HEK293T (cell line): ENCODE results near the gene ETNK1.

ENCODE experiments used
- CTCF ChIA-PET: fragments of 350-600 bp; formaldehyde crosslinking; extraction: SDS; loops from one replicate; lab custom pipeline; 2021; ENCODE audit warnings: antibody characterized with exemption, inconsistent platforms; lab: Yijun Ruan, JAX
- POLR2A ChIA-PET: fragments of 350-600 bp; formaldehyde crosslinking; extraction: SDS; loops from one replicate; lab custom pipeline; 2020; ENCODE audit warnings: antibody characterized with exemption, inconsistent platforms; lab: Yijun Ruan, JAX
- DNase-seq: peaks from one replicate; pipeline ENCODE4 v3.0.0; 2012; ENCODE audit warnings: mixed read lengths; ENCODE audit errors: extremely low spot score
- ARNT ChIP-seq: fragments of 450-650 bp; IDR thresholded peaks from 2 replicates; pipeline ENCODE4 v1.6.1; 2017; ENCODE audit warnings: mild to moderate bottlenecking
- BHLHE40 ChIP-seq: fragments of 450-650 bp; IDR thresholded peaks from 2 replicates; pipeline ENCODE4 v1.6.1; 2016; ENCODE audit warnings: mild to moderate bottlenecking, moderate library complexity, borderline replicate concordance
- CTBP1 ChIP-seq: fragments of 450-650 bp; IDR thresholded peaks from 2 replicates; pipeline ENCODE4 v1.6.1; 2016; ENCODE audit warnings: borderline replicate concordance
- ELF4 ChIP-seq: fragments of 450-650 bp; IDR thresholded peaks from 2 replicates; pipeline ENCODE4 v1.6.1; 2017; ENCODE audit warnings: antibody characterized with exemption
- FOXA1 ChIP-seq: fragments of 450-650 bp; IDR thresholded peaks from 2 replicates; pipeline ENCODE4 v1.6.1; 2016; ENCODE audit warnings: mild to moderate bottlenecking
- FOXK2 ChIP-seq: fragments of 450-650 bp; IDR thresholded peaks from 2 replicates; pipeline ENCODE4 v1.6.1; 2016; ENCODE audit warnings: mild to moderate bottlenecking
- FOXM1 ChIP-seq: fragments of 450-650 bp; IDR thresholded peaks from 2 replicates; pipeline ENCODE4 v1.6.1; 2017; ENCODE audit warnings: mild to moderate bottlenecking, borderline replicate concordance
- HDGF ChIP-seq: fragments of 450-650 bp; IDR thresholded peaks from 2 replicates; pipeline ENCODE4 v1.6.1; 2017; ENCODE audit warnings: antibody characterized with exemption, borderline replicate concordance
- L3MBTL2 ChIP-seq: fragments of 450-650 bp; conservative IDR thresholded peaks from 2 replicates; pipeline ENCODE4 v1.6.1; 2016; ENCODE audit warnings: mild to moderate bottlenecking
- LEF1 ChIP-seq: fragments of 450-650 bp; IDR thresholded peaks from 2 replicates; pipeline ENCODE4 v1.6.1; 2017; ENCODE audit warnings: mild to moderate bottlenecking, borderline replicate concordance
- NFRKB ChIP-seq: fragments of 450-650 bp; IDR thresholded peaks from 2 replicates; pipeline ENCODE4 v1.6.1; 2016; ENCODE audit warnings: mild to moderate bottlenecking, moderate library complexity
- SP1 ChIP-seq: fragments of 450-650 bp; IDR thresholded peaks from 2 replicates; pipeline ENCODE4 v1.6.1; 2017
- SUZ12 ChIP-seq: fragments of 450-650 bp; IDR thresholded peaks from 2 replicates; pipeline ENCODE4 v1.6.1; 2016; ENCODE audit warnings: mild to moderate bottlenecking
- TARDBP ChIP-seq: fragments of 450-650 bp; IDR thresholded peaks from 2 replicates; pipeline ENCODE4 v1.6.1; 2016
- ZNF384 ChIP-seq: fragments of 450-650 bp; IDR thresholded peaks from 2 replicates; pipeline ENCODE4 v1.6.1; 2016
- TF ChIP-seq, protein P1 (sequence below): fragments of 450-650 bp; IDR thresholded peaks from 2 replicates; pipeline ENCODE4 v1.6.1; 2016

ETNK1 gene

DNA sequence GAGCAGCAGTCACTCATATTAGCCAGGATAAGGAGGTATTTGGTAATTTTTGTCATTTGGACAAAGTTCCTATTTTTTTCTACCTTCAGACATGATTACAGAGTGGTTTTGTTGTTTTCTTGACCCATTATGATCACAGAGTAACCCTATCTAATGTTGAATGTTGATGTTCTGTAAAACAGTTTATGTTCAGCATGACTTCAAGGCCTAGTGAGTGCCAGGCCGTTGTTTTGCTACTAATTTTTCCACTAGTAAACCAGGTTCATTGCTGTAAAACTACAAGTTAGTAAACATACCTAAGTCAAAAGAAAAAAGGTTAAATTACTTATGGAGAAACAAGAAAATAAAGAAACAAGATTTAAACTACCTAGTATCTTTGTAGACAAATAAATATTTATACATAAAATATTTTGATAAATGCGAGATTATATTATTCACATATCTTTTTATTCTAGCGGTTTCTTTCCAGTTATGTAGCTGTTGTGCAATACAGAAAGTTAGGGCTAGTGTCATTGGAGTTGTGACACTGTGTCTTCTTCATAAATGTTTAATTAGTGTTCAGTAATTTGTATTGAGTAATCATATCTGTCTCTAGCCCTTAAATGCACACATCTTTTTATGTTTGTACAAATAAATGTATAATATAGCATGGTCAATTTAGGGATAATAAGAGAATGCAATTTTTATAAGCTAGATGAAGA lies 16.5 kb downstream of the ETNK1 start:
- no peak for DNase-seq
- POLR2A ChIA-PET = interaction anchor here (1.9 kb wide), 1 partner anchor 17 kb away, joined by 8 read pairs; the partner anchor contains the start of gene ETNK1
- TF ChIP-seq ELF4 (no peak), SUZ12 (no peak), LEF1 (no peak), ZNF384 (no peak), CTBP1 (no peak), ARNT (no peak), L3MBTL2 (no peak), NFRKB (no peak), SP1 (no peak), BHLHE40 (no peak), FOXM1 (no peak), FOXK2 (no peak), FOXA1 (no peak), HDGF (no peak)
- TF ChIP-seq, protein P1, sequence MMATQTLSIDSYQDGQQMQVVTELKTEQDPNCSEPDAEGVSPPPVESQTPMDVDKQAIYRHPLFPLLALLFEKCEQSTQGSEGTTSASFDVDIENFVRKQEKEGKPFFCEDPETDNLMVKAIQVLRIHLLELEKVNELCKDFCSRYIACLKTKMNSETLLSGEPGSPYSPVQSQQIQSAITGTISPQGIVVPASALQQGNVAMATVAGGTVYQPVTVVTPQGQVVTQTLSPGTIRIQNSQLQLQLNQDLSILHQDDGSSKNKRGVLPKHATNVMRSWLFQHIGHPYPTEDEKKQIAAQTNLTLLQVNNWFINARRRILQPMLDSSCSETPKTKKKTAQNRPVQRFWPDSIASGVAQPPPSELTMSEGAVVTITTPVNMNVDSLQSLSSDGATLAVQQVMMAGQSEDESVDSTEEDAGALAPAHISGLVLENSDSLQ = no peak
- CTCF ChIA-PET = interaction anchor here (0.7 to 1.1 kb wide), 2 partner anchors 70 to 182 kb away, joined by 3 read pairs; no protein-coding TSS in a partner anchor

DNA sequence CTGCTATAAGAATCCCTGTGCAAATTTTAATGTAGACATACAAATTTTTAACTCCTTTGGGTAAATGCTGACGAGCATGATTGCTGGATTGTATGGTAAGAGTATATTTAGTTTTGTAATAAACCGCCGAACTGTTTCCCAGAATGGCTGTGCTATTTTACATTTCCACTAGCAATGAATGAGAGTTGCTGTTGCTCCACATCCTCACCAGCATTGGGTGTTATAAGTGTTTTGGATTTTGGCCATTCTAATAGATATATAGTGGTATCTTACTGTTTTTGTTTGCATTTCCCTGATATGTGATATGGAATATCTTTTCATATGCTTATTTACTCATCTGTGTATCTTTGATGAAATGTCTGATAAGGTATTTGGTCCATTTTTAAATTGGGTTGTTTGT lies 23.7 kb downstream of the ETNK1 start:
- TF ChIP-seq L3MBTL2 (no peak), FOXA1 (no peak), SUZ12 (no peak), SP1 (no peak), ELF4 (no peak), LEF1 (no peak)
- TF ChIP-seq, protein P1 = no peak
- DNase-seq = no peak
- CTCF ChIA-PET = no interaction called here
- POLR2A ChIA-PET = no interaction called here

DNA sequence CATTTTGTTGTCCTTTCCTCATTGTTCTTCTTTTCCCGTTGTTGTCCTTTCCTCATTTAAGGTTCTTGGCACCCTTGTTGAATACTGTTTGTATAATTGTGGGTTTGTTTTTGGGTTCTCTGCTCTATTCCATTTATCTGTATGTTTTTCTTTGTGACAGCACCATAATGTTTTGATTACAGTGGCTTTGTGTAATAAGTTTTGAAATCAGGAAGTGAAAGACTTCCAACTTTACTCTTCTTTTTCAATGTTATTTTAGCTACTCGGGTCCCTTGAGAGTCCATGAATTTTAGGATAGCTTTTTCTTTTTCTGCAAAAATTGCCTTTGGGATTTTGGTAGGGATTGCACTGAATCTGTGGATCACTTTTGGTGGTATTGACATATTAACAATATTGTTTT lies 28.1 kb downstream of the ETNK1 start:
- DNase-seq = no peak
- CTCF ChIA-PET = interaction anchor here (0.7 kb wide), 1 partner anchor 12 kb away, joined by 3 read pairs; no protein-coding TSS in a partner anchor
- TF ChIP-seq HDGF = no peak
- TF ChIP-seq ELF4 = no peak
- no peak for TF ChIP-seq FOXA1
- TF ChIP-seq TARDBP = no peak
- TF ChIP-seq FOXK2 = no peak
- no peak for TF ChIP-seq LEF1
- TF ChIP-seq, protein P1 = no peak
- TF ChIP-seq SUZ12 = no peak
- no peak for TF ChIP-seq NFRKB
- no peak for TF ChIP-seq ARNT
- TF ChIP-seq L3MBTL2 = no peak
- POLR2A ChIA-PET = no interaction called here

DNA sequence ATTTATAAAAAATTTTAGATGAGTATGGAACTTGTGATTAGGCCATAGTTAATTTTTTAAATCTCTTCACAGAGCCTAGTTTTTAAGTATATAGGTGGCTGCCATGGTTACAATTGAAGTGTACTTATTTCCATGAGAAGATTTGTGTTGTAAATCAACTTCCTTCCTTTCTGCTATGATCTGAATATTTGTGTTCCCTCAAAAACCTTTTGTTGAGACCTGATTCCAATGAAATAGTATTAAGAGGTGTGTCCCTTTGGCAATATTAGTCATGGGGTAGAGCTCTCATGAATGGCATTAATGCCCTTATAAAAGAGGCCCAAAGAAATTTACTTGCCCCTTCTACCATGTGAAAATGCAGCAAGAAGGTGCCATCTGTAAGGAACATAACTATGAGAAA lies 28.8 kb downstream of the ETNK1 start:
- DNase-seq = no peak
- CTCF ChIA-PET = interaction anchor here (0.7 kb wide), 1 partner anchor 13 kb away, joined by 3 read pairs; no protein-coding TSS in a partner anchor
- TF ChIP-seq LEF1 (no peak), SUZ12 (no peak)
- POLR2A ChIA-PET = no interaction called here

DNA sequence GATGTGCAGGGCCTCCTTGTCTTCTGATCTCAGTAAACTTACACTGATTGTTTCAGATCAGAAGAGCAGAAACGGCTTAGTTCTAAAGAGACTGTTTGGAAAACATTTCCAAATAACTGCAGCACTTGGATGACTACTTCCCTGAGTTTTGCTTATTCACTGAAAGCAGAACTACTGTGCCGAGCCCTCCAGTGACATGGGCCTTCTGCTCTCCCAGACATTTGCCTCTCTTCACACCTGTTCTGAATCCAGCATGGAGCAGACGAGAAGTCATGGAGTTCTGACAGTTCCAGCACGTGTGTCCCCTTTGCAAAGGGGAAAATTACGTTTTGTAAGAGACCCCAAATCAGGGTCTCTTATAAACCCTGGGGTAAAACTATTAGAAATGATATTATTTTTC lies 31.4 kb downstream of the ETNK1 start:
- no peak for DNase-seq
- ChIA-PET CTCF (no interaction called here), POLR2A (interaction anchor here (0.6 kb wide), 1 partner anchor 32 kb away, joined by 3 read pairs; the partner anchor contains the start of gene ETNK1)
- no peak for TF ChIP-seq CTBP1
- TF ChIP-seq, protein P1 = no peak

DNA sequence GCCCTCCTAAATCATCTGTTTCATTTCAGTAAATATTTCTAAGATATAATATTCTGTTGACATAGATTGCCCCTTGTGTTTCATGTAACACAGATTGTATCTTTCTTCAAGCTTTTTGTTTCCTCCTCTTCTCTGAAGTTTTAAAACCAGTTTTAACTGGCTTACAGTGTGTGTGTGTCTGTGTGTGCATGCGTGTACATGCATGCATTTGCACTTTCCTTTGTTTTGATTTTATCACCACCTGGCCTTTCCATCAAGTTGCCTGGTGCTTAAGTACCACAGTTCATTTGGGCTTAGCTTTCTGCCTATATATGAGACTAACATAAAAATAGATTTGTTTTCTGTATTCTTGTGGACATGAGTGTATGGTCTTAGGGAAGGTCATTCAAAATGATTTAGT lies 31.9 kb downstream of the ETNK1 start:
- CTCF ChIA-PET = no interaction called here
- TF ChIP-seq ARNT = no peak
- no peak for TF ChIP-seq HDGF
- no peak for TF ChIP-seq FOXA1
- no peak for TF ChIP-seq CTBP1
- TF ChIP-seq TARDBP = no peak
- TF ChIP-seq SP1 = no peak
- no peak for TF ChIP-seq LEF1
- TF ChIP-seq FOXM1 = no peak
- TF ChIP-seq ZNF384 = no peak
- TF ChIP-seq BHLHE40 = no peak
- TF ChIP-seq L3MBTL2 = no peak
- no peak for TF ChIP-seq NFRKB
- DNase-seq = no peak
- POLR2A ChIA-PET = no interaction called here
